ENCODE data around the gene TYRO3.

DNA sequence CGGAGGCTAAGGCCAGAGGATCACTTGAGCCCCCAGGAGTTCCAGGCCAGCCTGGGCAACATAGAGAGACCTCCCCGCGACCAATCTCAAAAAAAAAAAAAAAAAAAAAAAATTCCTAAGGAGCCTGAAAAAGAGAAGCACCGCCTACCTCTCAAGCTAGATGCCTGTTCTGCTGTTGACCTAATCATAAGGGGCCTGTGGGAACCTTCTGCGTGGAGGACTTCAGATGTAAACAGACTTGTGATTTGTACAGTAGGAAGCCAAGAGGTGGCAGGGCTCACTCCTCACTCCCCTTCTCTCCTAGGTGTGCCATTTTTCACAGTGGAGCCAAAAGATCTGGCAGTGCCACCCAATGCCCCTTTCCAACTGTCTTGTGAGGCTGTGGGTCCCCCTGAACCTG, 3.2 kb downstream of the TYRO3 start:
- TF ChIP-seq CTCF (IDR thresholded peaks at IDR 0.05) (no peak), POLR2A (IDR thresholded peaks at IDR 0.05) (no peak)

All from heart left ventricle (tissue), 13 donors.